Breast epithelium (tissue), 4 donors: ENCODE data around the gene PRDM16. TPM values are rescaled to one million over a fixed set of nuclear protein-coding genes. Genes with fewer than 3 reads are reported as not detected.

Experiments
- DNase-seq, 2 donors: peaks; one replicate each; pipeline ENCODE4 v3.0.0-alpha.2; 2019; ENCODE audit warnings: low spot score in 2 of 2
- H3K27ac ChIP-seq, 2 donors: fragments of 200-600 bp; sonication (generic) in 1 of 2; one replicate each; pipeline ENCODE4 v1.5.1; 2016 to 2019; ENCODE audit warnings: mild to moderate bottlenecking in 1 of 2
- H3K27me3 ChIP-seq, 2 donors: fragments of 200-600 bp; sonication (generic) in 1 of 2; one replicate each; pipeline versions ENCODE4 v1.5.1 to v1.6.0; 2017 to 2019; ENCODE audit warnings: control low read depth in 1 of 2, mild to moderate bottlenecking in 1 of 2
- H3K36me3 ChIP-seq: fragments of 200-600 bp; one replicate; pipeline ENCODE4 v1.5.1; 2019
- H3K4me1 ChIP-seq, 2 donors: fragments of 200-600 bp; sonication (generic); one replicate each; pipeline ENCODE4 v1.5.1; 2016 to 2019; ENCODE audit warnings: control low read depth in 1 of 2
- H3K4me3 ChIP-seq, 3 donors: fragments of 200-600 bp; sonication (generic); 1 replicate in 2 of 3; 2 replicates in 1 of 3; pipeline ENCODE4 v1.5.1; 2016 to 2019; ENCODE audit warnings: mild to moderate bottlenecking in 3 of 3, moderate library complexity in 2 of 3
- H3K9me3 ChIP-seq, 2 donors: fragments of 200-600 bp; sonication (generic) in 1 of 2; one replicate each; pipeline ENCODE4 v1.5.1; 2016 to 2019; ENCODE audit warnings: control low read depth in 1 of 2
- CTCF ChIP-seq, 3 donors: fragments of 450-650 bp; IDR thresholded peaks; one replicate each; pipeline ENCODE4 v1.5.1; 2016 to 2017; ENCODE audit warnings: antibody characterized with exemption in 3 of 3, mild to moderate bottlenecking in 3 of 3, moderate library complexity in 3 of 3
- POLR2A ChIP-seq: fragments of 450-650 bp; IDR thresholded peaks from one replicate; pipeline ENCODE4 v1.6.1; 2016; ENCODE audit warnings: antibody characterized with exemption, mild to moderate bottlenecking, moderate library complexity
- POLR2AphosphoS5 ChIP-seq, 3 donors: sonication (generic); formaldehyde crosslinking; IDR thresholded peaks; one replicate each; pipeline ENCODE4 v1.6.1; 2017; ENCODE audit warnings: antibody characterized with exemption in 3 of 3
- intact Hi-C: fragments of 100-400 bp; cut with DNase I; formaldehyde crosslinking; loops from one replicate; pipeline ENCODE4 v1.15.1; 2023; ENCODE audit warnings: low total_unique reads
- total RNA-seq, 3 donors: library from RNA; depleted of rRNA; stranded (reverse); fragments of >200 nt; gene quantifications; one replicate each; pipeline ENCODE4 v1.1.0, GENCODE V29; 2016

PRDM16 gene
- total RNA-seq, 3 donors from 2014 or later, result 0.48 to 3.8 (median 3.6) TPM

DNA sequence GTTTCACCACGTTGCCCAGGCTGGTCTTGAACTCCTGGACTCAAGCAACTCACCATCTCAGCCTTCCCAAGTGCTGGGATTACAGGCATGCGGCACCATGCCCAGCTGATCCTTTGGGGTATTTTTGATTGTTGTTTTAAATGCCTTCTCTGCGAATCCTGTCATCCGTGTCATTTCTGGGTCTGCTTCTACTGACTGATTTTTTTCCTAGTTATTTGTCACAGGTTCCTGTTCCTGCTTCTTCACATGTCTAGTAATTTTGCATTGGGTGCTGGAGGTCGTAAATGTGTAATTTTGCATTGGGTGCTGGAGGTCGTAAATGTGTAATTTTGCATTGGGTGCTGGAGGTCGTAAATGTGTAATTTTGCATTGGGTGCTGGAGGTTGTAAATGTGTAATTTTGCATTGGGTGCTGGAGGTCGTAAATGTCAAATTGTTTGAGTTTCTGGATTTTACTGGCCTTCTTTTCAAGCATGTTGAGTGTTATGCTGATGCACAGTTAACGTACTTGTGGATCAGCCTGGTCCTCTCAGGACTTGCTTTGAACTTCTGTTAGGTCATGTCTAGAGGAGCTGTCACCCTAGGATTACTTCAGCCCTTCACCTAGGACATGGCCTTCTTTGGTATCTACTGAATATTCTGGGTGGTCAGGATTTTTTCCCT lies 381.3 kb downstream of the PRDM16 start:
- TF ChIP-seq POLR2AphosphoS5 (IDR thresholded peaks at IDR 0.05) (no peak), CTCF (IDR thresholded peaks at IDR 0.05) (no peak), POLR2A (no peak)
- Histone ChIP-seq H3K9me3 (peaks cover 3 to 8% of the 10 kb centered on the region in 2 donors), H3K27ac (no peak overlapping the region)

DNA sequence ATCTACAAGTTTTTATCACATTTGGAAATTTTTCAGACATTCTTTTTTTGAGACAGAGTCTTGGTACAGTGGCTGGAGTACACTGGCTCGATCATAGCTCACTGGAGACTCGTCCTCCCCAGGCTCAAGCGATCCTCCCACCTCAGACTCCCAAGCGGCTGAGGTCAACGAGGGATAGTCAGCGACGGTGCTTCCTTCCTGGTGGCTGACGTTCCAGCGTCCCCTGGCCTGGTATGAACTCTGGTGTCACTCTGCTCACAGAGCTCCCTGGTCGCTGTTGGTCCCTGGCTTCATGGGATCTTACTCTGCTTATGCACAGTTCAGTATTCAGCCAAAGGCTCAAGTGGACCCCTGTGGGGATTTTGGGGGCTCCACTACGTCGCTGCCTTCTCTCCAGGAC lies 382.0 kb downstream of the PRDM16 start:
- Histone ChIP-seq H3K4me3 (no peak overlapping the region), H3K9me3 (peaks cover 3 to 8% of the 10 kb centered on the region in 2 donors), H3K27me3 (peaks cover 0 to 19% of the 10 kb centered on the region in 2 donors), H3K36me3 (no peaks in the 10 kb centered on the region), H3K27ac (no peak overlapping the region), H3K4me1 (no peaks in the 10 kb centered on the region)
- intact Hi-C loops, result no loop called here
- no peak for TF ChIP-seq POLR2A
- no peak for TF ChIP-seq POLR2AphosphoS5 (IDR thresholded peaks at IDR 0.05)
- TF ChIP-seq CTCF (IDR thresholded peaks at IDR 0.05), result no peak
- no peak for DNase-seq

More for the DNA sequence above, 381.3 kb downstream of the PRDM16 start:
- Histone ChIP-seq H3K4me3 (no peak overlapping the region), H3K27me3 (peaks cover 0 to 19% of the 10 kb centered on the region in 2 donors), H3K4me1 (no peaks in the 10 kb centered on the region), H3K36me3 (no peaks in the 10 kb centered on the region)
- no peak for DNase-seq
- intact Hi-C loops, result no loop called here

- no peak overlapping the region for H3K27ac ChIP-seq
- H3K4me3 ChIP-seq, result no peak overlapping the region
- TF ChIP-seq POLR2A, result no peak
- no peak for TF ChIP-seq POLR2AphosphoS5 (IDR thresholded peaks at IDR 0.05)
- TF ChIP-seq CTCF (IDR thresholded peaks at IDR 0.05), result no peak
- no peaks in the 10 kb centered on the region for H3K36me3 ChIP-seq
- H3K4me1 ChIP-seq, result no peaks in the 10 kb centered on the region
- H3K9me3 ChIP-seq, result peaks cover 0 to 8% of the 10 kb centered on the region in 2 donors
- no peak for DNase-seq
- peaks cover 0 to 19% of the 10 kb centered on the region in 2 donors for H3K27me3 ChIP-seq
- intact Hi-C loops, result no loop called here
These were observed 383.2 kb downstream of the PRDM16 start for GRCh38 chr1:3451994-3452865.

DNA sequence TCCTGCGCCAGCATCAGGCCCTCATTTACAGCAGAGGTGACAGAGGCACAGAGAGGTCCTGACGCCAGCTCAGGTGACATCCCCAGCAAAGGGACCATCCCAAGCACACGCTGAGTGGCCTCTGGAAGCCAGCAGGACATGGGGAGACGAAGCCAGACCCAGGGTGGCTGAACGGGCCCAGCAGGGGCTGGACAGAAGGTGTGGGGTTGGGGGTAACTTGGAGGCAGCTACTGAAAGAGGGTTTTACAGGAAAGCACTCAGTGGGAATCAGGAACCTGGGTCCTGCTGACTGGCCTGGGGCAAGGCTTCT lies 383.8 kb downstream of the PRDM16 start:
- no peaks in the 10 kb centered on the region for H3K4me1 ChIP-seq
- no peak overlapping the region for H3K4me3 ChIP-seq
- no peak overlapping the region for H3K27ac ChIP-seq
- TF ChIP-seq CTCF (IDR thresholded peaks at IDR 0.05) (no peak), POLR2AphosphoS5 (IDR thresholded peaks at IDR 0.05) (no peak), POLR2A (no peak)
- H3K27me3 ChIP-seq, result peaks cover 0 to 19% of the 10 kb centered on the region in 2 donors
- intact Hi-C loops, result no loop called here
- no peaks in the 10 kb centered on the region for H3K36me3 ChIP-seq
- DNase-seq, result no peak
- peaks cover 0 to 4% of the 10 kb centered on the region in 2 donors for H3K9me3 ChIP-seq

GRCh38 chr1:3453203-3453761 lies 384.3 kb downstream of the PRDM16 start:
- H3K27ac ChIP-seq, result peak overlapping the region; percentile 61 to 75
- intact Hi-C loops, result no loop called here
- no peak overlapping the region for H3K4me3 ChIP-seq
- H3K27me3 ChIP-seq, result peaks cover 0 to 19% of the 10 kb centered on the region in 2 donors
- no peaks in the 10 kb centered on the region for H3K36me3 ChIP-seq
- DNase-seq, result peak; percentile 70 to 85
- no peaks in the 10 kb centered on the region for H3K9me3 ChIP-seq
- TF ChIP-seq CTCF (IDR thresholded peaks at IDR 0.05) (peak; percentile 82 to 96 (median 93)), POLR2A (no peak), POLR2AphosphoS5 (IDR thresholded peaks at IDR 0.05) (no peak)
- H3K4me1 ChIP-seq, result no peaks in the 10 kb centered on the region
